Astrocyte of the spinal cord (primary cell): ENCODE measurements around the gene BCAS1.

ENCODE experiments used
- DNase-seq: peaks from one replicate; pipeline ENCODE4 v3.0.0; 2011; ENCODE audit warnings: low read depth, low spot score
- H3K4me3 ChIP-seq: 2 replicates; pipeline ENCODE4 v1.5.1; 2011; ENCODE audit warnings: low read depth, mild to moderate bottlenecking, low read length, moderate library complexity
- CTCF ChIP-seq: IDR thresholded peaks from 2 replicates; pipeline ENCODE4 v1.5.1; 2012; ENCODE audit warnings: low read depth, mild to moderate bottlenecking, low read length, inconsistent platforms
- in situ Hi-C: cut with HindIII; loops from 2 replicates; pipeline ENCODE4 v1.10.0; 2017; ENCODE audit warnings: low sequenced_read_pairs

The BCAS1 gene

GRCh38 chr20:54047048-54047447 lies 23.3 kb downstream of the BCAS1 start:
- in situ Hi-C loops, result no loop called here

GRCh38 chr20:54044156-54044555 lies 26.2 kb downstream of the BCAS1 start:
- no peak overlapping the region for H3K4me3 ChIP-seq
- no peak for TF ChIP-seq CTCF
- in situ Hi-C loops, result no loop called here
- DNase-seq, result peak; percentile 24

More at GRCh38 chr20:54047048-54047447, 23.3 kb downstream of the BCAS1 start:
- no peak for TF ChIP-seq CTCF
- H3K4me3 ChIP-seq, result no peak overlapping the region
- DNase-seq, result no peak

- no peak for DNase-seq
- TF ChIP-seq CTCF, result no peak
- H3K4me3 ChIP-seq, result no peak overlapping the region
- in situ Hi-C loops, result no loop called here
These were observed 27.1 kb downstream of the BCAS1 start for GRCh38 chr20:54043076-54043967.

- no peak for DNase-seq
- H3K4me3 ChIP-seq, result no peak overlapping the region
- in situ Hi-C loops, result no loop called here
- TF ChIP-seq CTCF, result no peak
These were observed 28.4 kb downstream of the BCAS1 start for GRCh38 chr20:54042021-54042420.

GRCh38 chr20:54041336-54041735 lies 29.1 kb downstream of the BCAS1 start:
- no peak overlapping the region for H3K4me3 ChIP-seq
- no peak for DNase-seq
- in situ Hi-C loops, result no loop called here
- no peak for TF ChIP-seq CTCF

- no peak for DNase-seq
- no peak overlapping the region for H3K4me3 ChIP-seq
- TF ChIP-seq CTCF, result no peak
- in situ Hi-C loops, result no loop called here
These were observed 29.9 kb downstream of the BCAS1 start for GRCh38 chr20:54040531-54040930.
